K562 (cell line): Measurements from ENCODE around the gene CLTC. TPM values are rescaled to one million over a fixed set of nuclear protein-coding genes. Genes with fewer than 3 reads are reported as not detected.

Experiments used
- BDP1 ChIP-seq: IDR thresholded peaks from 3 replicates; pipeline ENCODE4 v1.6.1; 2011; ENCODE audit not compliant: insufficient read length, insufficient read depth
- CBFA2T2 ChIP-seq: fragments of 450-650 bp; conservative IDR thresholded peaks from 2 replicates; pipeline ENCODE4 v1.6.1; 2017; ENCODE audit warnings: mild to moderate bottlenecking
- CBFA2T3 ChIP-seq: fragments of 450-650 bp; IDR thresholded peaks from 2 replicates; pipeline ENCODE4 v1.6.1; 2017
- CBX5 ChIP-seq: IDR thresholded peaks from 2 replicates; pipeline ENCODE4 v1.6.1; 2014; ENCODE audit warnings: low read depth, borderline replicate concordance
- CSDE1 ChIP-seq, 2 experiments: fragments of 450-650 bp; IDR thresholded peaks; 2 replicates each; pipeline ENCODE4 v1.6.1; 2016; ENCODE audit warnings: mild to moderate bottlenecking in 1 of 2
- JUND ChIP-seq, 2 experiments: IDR thresholded peaks; 2 replicates in 1 of 2; 3 replicates in 1 of 2; pipeline ENCODE4 v1.6.1; 2011; ENCODE audit warnings: borderline replicate concordance in 2 of 2, low read depth in 2 of 2, low read length in 2 of 2, improper control_type of control experiment in 1 of 2, missing biosample characterization in 1 of 2, missing genetic modification characterization in 1 of 2, missing genetic modification reagents in 1 of 2
- KDM1A ChIP-seq, 2 experiments: fragments of 450-650 bp; IDR thresholded peaks; 2 replicates each; pipeline ENCODE4 v1.6.1; 2016; ENCODE audit warnings: mild to moderate bottlenecking in 2 of 2
- KLF10 ChIP-seq: fragments of 250-450 bp; sonication (Bioruptor Pico); IDR thresholded peaks from 2 replicates; pipeline ENCODE4 v1.6.1; 2021; ENCODE audit warnings: matching md5 sums
- KLF6 ChIP-seq: fragments of 250-450 bp; sonication (Bioruptor Pico); IDR thresholded peaks from 2 replicates; pipeline ENCODE4 v1.4.0; 2020; ENCODE audit warnings: mild to moderate bottlenecking, moderate library complexity, borderline replicate concordance
- NFE2 ChIP-seq: IDR thresholded peaks from 2 replicates; pipeline ENCODE4 v1.6.1; 2014; ENCODE audit warnings: antibody characterized with exemption, low read depth
- POLR2A ChIP-seq: fragments of 450-650 bp; conservative IDR thresholded peaks from 2 replicates; pipeline ENCODE4 v1.6.1; 2016
- TAF9B ChIP-seq: fragments of 450-650 bp; IDR thresholded peaks from 2 replicates; pipeline ENCODE4 v1.6.1; 2018; ENCODE audit warnings: mild to moderate bottlenecking; ENCODE audit not compliant: partially characterized antibody
- TAL1 ChIP-seq: fragments of 450-650 bp; IDR thresholded peaks from 2 replicates; pipeline ENCODE4 v1.6.1; 2016; ENCODE audit warnings: mild to moderate bottlenecking
- TCF7L2 ChIP-seq: fragments of 150-350 bp; IDR thresholded peaks from 2 replicates; pipeline ENCODE4 v1.6.1; 2016; ENCODE audit warnings: low read depth, mild to moderate bottlenecking, low read length, moderate library complexity
- ZFX ChIP-seq: sonication (generic); formaldehyde crosslinking; IDR thresholded peaks from 2 replicates; pipeline ENCODE4 v1.8.0; 2022; ENCODE audit warnings: mild to moderate bottlenecking, missing genetic modification reagents, moderate library complexity
- ZNF282 ChIP-seq: sonication (generic); formaldehyde crosslinking; IDR thresholded peaks from 2 replicates; pipeline ENCODE4 v1.8.1; 2023; ENCODE audit warnings: missing genetic modification reagents
- ZNF436 ChIP-seq: fragments of 250-450, 450-650 bp; sonication (Bioruptor Pico); formaldehyde crosslinking; IDR thresholded peaks from 2 replicates; pipeline ENCODE4 v1.7.0; 2020; ENCODE audit warnings: mild to moderate bottlenecking
- polyA plus RNA-seq, 8 experiments: library from polyadenylated mRNA; depleted of rRNA in 4 of 8; stranded (reverse) in 5 of 8; unstranded in 3 of 8; fragments of >200 nt; fragmentation: Nextera tagmentation in 2 of 8; fragmentation: Illumina TruSeq in 1 of 8; extraction: Ambion mirVana in 2 of 8; extraction: Trizol in 1 of 8; gene quantifications; 2 replicates each; pipeline versions ENCODE4 v1.2.1 to v1.2.3, GENCODE V29; 2011 to 2014; ENCODE audit warnings: inconsistent platforms in 1 of 8, missing spikeins in 1 of 8
- total RNA-seq, 7 experiments: library from RNA; depleted of rRNA in 6 of 7; stranded (reverse); fragments of >200 nt in 6 of 7; fragmentation: Illumina TruSeq in 2 of 7; extraction: Trizol in 2 of 7; gene quantifications; 2 replicates each; pipeline versions ENCODE4 v1.2.1 to v1.2.3, GENCODE V29; 2011 to 2021; ENCODE audit warnings: low replicate concordance in 1 of 7
- TF ChIP-seq, protein P1 (sequence below): fragments of 450-650 bp; formaldehyde crosslinking; IDR thresholded peaks from 2 replicates; pipeline ENCODE4 v1.4.0; 2020; ENCODE audit warnings: mild to moderate bottlenecking, moderate library complexity
- TF ChIP-seq, protein P2 (sequence below), 2 experiments: fragments of 250-450 bp in 1 of 2; fragments of 450-650 bp in 1 of 2; sonication (Bioruptor Pico) in 1 of 2; IDR thresholded peaks; 2 replicates each; pipeline versions ENCODE4 v1.6.1 to v1.8.0; 2016 to 2021; ENCODE audit warnings: mild to moderate bottlenecking in 2 of 2, moderate library complexity in 2 of 2, missing compliant biosample characterization in 1 of 2, missing genetic modification characterization in 1 of 2
- TF ChIP-seq, protein P3 (sequence below): fragments of 250-450 bp; sonication (Bioruptor Pico); IDR thresholded peaks from 2 replicates; pipeline ENCODE4 v1.4.0; 2020

Gene CLTC
- total and polyA plus RNA-seq, 9 of the 15 experiments (the other 6 are each of a cell fraction or from before 2014, with no cell fraction given), result 115 to 267 (median 174) TPM

DNA sequence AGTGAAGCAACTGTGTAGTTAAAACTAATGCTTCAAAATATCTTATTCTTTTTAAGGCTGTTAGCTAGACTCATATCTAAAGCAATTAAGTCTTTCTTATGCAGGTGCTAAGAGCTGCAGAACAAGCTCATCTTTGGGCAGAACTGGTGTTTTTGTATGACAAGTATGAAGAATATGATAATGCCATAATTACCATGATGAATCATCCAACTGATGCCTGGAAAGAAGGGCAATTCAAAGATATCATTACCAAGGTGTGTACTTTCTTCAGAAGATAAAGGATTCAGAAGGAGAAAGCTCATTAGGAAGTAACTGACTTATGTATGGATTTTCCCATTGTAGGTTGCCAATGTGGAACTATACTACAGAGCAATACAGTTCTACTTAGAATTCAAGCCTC lies 63.6 kb downstream of the CLTC start (continued):
- TF ChIP-seq, protein P1, sequence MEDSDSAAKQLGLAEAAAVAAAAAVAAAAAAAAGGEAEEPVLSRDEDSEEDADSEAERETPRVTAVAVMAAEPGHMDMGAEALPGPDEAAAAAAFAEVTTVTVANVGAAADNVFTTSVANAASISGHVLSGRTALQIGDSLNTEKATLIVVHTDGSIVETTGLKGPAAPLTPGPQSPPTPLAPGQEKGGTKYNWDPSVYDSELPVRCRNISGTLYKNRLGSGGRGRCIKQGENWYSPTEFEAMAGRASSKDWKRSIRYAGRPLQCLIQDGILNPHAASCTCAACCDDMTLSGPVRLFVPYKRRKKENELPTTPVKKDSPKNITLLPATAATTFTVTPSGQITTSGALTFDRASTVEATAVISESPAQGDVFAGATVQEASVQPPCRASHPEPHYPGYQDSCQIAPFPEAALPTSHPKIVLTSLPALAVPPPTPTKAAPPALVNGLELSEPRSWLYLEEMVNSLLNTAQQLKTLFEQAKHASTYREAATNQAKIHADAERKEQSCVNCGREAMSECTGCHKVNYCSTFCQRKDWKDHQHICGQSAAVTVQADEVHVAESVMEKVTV (CRISPR knock-in tag), result no peak
- no peak for TF ChIP-seq ZNF282 (CRISPR knock-in tag)
- no peak for TF ChIP-seq BDP1
- 0 out of 2 replicates have a peak, but pooled peaks have one; percentile 8 for TF ChIP-seq JUND (IDR thresholded peaks at IDR 0.05; ENCODE audit: borderline replicate concordance, low read depth, low read length)
- 0 out of 3 replicates have a peak, but pooled peaks have one; percentile 18 for TF ChIP-seq JUND (tag; IDR thresholded peaks at IDR 0.05; ENCODE audit: borderline replicate concordance, low read depth, low read length)
- TF ChIP-seq, protein P2, sequence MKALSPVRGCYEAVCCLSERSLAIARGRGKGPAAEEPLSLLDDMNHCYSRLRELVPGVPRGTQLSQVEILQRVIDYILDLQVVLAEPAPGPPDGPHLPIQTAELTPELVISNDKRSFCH (CRISPR knock-in tag; IDR thresholded peaks at IDR 0.05), result no peak
- TF ChIP-seq, protein P2 (tag; IDR thresholded peaks at IDR 0.05), result no peak
- no peak for TF ChIP-seq NFE2
- no peak for TF ChIP-seq KDM1A (IDR thresholded peaks at IDR 0.05)
- TF ChIP-seq ZFX, result 0 out of 2 replicates have a peak, but pooled peaks have one; percentile 10
- peak; percentile 66 for TF ChIP-seq CBFA2T3
- no peak for TF ChIP-seq POLR2A
- no peak for TF ChIP-seq TAF9B
- TF ChIP-seq CSDE1 (IDR thresholded peaks at IDR 0.05), result no peak
- no peak for TF ChIP-seq TCF7L2
- TF ChIP-seq KLF10, result no peak
- TF ChIP-seq CBX5, result no peak
- TF ChIP-seq KLF6 (CRISPR knock-in tag), result no peak
- peak; percentile 20; the same call in 1 of the 2 replicates for TF ChIP-seq TAL1
- TF ChIP-seq, protein P3, sequence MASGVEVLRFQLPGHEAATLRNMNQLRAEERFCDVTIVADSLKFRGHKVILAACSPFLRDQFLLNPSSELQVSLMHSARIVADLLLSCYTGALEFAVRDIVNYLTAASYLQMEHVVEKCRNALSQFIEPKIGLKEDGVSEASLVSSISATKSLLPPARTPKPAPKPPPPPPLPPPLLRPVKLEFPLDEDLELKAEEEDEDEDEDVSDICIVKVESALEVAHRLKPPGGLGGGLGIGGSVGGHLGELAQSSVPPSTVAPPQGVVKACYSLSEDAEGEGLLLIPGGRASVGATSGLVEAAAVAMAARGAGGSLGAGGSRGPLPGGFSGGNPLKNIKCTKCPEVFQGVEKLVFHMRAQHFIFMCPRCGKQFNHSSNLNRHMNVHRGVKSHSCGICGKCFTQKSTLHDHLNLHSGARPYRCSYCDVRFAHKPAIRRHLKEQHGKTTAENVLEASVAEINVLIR, result no peak
- TF ChIP-seq ZNF436 (CRISPR knock-in tag), result no peak
- TF ChIP-seq CBFA2T2, result peak; percentile 46; the same call in 1 of the 2 replicates
- TF ChIP-seq, all 486 proteins: peak for 8
